Measurements from ENCODE around the gene SYTL3.
A peak's percentile ranks its signal among the peaks of the same experiment; 100 is the strongest.
"Not testable (repeated sequence)": the region's sequence is repeated elsewhere in the genome, so short reads cannot be mapped to it uniquely, and the experiment has no call there.

The SYTL3 gene

DNA sequence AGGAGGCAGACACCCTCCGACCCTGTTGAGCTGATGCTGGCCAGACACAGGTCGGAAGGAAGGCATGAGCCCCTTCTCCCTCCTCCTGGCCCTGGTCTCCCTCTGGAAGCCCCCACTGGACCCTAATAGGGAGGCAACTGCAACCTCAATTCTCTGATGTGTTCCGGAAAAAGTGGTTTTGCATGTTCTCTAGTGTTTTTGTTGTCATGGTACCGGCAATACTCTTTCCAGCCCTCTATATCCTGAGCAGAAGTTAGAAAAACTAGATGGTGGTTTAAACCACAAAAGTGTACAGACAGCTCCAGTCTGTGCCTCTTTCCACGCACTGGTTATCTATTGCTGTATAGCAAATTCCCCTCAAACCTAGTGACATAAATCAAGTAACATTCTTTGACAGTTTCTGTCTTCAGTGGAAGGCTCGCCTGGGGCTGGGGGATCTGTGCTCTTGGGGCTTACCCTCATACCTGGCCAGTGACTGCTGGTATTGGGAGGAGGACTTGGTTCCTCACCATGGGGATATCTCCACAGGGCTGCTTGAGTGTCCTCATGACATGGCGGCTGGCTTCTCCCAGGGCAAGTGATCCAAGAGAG, 37.0 kb downstream of the SYTL3 start:
- no peak for DNase-seq (ENCODE audit: low read depth in 4 of 4, low spot score in 1 of 4)

DNA sequence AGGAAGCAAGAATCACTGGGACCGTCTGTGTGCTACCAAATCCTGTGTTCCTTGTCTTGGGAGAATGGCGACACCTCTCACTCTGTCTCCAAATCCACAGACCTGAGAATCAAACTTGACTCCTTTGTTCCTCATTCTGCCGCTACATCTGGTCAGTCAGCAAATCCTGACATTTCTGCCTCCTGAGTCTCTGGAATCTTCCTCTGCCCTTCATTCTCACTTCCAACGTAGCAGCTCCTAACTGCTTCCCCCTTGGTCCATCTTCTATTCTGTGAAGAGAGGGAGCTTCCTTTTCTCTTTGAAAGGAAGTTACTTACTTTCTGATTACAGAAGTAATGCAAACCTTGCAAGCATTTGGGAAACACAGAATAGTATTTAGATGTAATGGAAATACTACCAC, 37.7 kb downstream of the SYTL3 start:
- no peak for DNase-seq (ENCODE audit: low read depth in 4 of 4, low spot score in 1 of 4)

DNA sequence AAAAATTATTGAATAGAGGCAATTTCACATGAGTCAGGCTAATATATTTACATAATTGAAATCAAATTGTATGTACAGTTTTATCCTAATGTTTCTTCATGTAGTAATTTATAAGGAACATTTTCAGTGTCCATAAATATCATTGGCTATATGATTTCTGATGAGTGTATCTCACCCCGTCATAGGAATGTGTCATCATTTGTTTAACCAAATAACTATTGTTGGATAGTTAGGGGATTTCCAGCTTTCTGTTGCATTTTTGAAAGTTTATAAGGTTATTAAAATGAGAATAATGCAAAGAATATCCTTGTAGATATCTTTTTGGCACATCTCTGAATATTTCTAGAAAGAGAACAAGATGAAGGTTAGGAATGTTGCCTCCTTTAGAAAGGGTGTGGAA, 39.0 kb downstream of the SYTL3 start:
- no peak for DNase-seq (ENCODE audit: low read depth in 4 of 4, low spot score in 1 of 4)

DNA sequence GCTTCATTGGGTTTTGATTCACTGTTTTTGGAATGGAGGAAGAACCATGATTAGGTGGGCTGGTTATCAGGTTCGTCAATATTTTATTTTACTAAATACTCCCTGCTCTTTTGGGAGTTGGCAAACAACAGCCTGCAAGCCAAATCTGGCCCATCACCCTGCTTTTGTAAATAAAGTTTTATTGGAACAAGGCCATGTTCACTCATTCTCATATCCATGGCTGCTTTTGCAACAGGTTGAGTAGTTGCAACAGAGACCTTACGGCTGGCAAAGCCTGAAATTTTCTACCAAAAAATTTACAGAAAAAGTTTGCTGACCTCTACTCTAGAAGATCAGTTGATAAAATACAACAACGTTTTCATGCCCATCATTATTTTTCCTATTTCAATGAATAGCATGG, 45.1 kb downstream of the SYTL3 start:
- no peak for DNase-seq (ENCODE audit: low read depth in 4 of 4, low spot score in 1 of 4)

DNA sequence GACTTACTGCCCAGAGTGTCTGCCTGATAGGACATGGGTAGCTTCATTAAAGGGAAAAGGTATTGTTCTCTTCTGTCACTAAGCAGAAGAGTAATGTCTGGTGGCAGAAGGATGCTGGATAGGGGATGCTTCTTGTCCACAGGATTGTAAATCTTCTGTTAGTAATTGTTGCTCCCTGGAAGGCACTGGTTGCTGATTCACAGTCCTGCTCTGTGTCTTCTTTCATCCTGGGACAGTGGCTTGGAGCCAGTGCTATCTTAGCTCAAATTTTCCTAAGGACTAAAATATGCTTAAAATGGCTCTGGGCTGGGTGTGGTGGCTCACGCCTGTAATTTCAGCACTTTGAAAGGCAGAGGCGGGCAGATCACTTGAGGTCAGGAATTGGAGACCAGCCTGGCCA, 48.0 kb downstream of the SYTL3 start:
- DNase-seq (ENCODE audit: low read depth in 4 of 4, low spot score in 1 of 4): no peak

DNA sequence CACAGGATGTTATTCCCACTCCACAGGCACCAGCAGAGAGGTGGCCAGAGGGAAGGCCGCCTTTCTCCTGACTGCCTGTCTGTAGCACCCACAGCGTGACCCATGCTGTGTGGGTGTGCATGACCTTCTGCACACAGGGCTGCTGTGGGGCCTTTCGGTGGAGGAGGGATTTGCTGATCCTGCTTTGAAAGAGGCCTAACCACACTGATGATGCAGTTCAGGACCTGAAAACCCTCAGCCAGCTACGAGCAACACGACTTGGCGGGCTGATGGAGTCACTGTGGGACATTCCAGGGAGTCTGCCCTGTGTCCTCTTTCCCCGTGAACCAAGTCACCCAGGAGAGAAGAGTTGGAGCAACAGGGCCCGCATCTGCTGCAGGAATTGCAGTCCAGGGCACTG, 49.1 kb downstream of the SYTL3 start:
- DNase-seq (ENCODE audit: low read depth in 4 of 4, low spot score in 1 of 4): no peak

DNA sequence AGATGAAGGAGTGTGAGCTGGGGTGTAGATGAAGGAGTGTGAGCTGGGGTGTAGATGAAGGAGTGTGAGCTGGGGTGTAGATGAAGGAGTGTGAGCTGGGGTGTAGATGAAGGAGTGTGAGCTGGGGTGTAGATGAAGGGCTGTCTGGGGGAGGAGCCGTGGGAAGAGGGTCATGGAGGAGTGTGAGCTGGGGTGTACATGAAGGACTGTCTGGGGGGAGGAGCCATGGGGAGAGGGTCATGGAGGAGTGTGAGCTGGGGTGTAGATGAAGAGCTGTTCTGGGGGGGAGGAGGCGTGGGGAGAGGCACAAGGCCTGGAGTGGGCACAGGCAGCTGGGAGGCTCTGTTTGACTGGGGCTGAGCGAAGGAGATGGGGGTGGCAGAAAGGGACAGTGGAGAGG, 51.4 kb downstream of the SYTL3 start:
- not testable (repeated sequence) for DNase-seq (ENCODE audit: low read depth in 4 of 4, low spot score in 1 of 4)

DNA sequence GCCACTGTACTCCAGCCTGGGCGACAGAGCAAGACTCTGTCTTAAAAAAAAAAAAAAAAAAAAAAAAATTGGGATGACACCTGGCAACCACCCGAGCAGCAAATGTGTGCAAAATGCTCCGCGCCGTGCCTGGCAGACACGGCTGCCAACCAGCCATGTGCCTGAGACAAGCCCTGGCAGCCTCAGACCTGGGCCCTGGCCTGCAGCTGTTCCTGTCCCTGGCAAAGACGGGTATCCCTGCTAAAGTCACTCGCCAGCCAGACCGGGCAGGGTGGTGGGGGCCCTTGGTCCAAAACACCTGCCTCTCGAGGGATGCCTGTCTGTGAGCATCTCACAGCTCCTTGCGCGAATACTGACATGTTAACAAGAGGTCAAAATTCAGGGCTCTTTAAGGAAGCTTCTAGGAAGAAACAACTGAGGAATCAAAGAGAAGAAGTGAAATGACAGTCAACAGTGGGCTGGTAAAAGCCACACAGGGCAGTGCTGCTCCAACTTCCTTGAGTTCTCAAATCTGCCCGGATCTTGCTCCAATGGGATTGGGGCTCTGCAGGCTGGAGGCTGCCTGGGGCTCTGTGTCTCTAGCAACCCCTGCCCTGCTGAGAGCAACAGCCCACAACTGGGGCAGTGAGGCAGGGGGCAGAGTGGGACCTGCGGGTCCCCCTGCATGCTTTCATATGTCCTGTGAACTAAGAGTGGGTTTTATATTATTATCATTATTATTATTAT, 53.4 kb downstream of the SYTL3 start:
- DNase-seq (ENCODE audit: low read depth in 4 of 4, low spot score in 1 of 4): no peak

DNA sequence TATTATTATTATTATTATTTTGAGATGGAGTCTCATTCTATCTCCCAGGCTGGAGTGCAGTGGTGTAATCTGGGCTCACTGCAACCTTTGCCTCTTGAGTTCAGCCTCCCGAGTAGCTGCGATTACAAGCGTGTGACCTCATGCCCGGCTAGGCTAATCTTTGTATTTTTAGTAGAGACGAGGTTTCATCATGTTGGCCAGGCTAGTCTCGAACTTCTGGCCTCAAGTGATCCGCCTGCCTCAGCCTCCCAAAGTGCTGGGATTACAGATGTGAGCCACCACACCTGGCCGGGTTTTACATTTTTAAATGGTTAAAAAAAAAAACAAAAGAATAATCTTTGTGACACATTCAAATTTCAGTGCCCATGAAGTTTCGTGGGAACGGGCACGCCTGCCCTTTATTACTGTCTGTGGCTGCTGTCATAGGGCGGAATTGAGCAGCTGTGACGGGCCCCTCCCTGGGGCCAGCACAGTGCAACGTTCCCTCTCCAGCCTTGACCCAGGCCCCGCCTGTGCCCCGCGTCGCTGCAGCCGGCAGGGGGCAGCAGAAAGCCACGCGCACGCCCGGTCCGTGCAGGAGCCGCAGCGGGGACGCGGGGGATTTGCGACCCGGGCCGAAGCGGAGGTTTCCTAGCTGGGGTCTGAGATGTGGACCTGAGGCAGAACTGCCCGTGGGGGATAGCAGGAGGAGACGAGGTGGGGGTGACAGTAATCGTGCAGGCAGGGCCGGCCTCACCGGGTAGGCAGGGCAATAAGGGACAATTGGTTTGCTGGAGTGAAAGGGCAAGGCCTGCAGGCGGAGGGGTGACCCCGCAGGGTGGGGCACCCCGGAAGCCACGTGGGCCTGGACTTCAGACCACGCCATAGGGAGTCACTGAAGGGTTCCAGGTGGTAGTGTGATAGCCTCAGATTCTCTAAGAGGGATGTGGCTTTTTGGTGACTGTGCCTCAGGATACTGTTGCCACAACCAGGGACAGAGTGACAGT, 54.3 kb downstream of the SYTL3 start:
- peak; percentile 52 to 77 (median 58) for DNase-seq (ENCODE audit: low read depth in 4 of 4, low spot score in 1 of 4)

DNA sequence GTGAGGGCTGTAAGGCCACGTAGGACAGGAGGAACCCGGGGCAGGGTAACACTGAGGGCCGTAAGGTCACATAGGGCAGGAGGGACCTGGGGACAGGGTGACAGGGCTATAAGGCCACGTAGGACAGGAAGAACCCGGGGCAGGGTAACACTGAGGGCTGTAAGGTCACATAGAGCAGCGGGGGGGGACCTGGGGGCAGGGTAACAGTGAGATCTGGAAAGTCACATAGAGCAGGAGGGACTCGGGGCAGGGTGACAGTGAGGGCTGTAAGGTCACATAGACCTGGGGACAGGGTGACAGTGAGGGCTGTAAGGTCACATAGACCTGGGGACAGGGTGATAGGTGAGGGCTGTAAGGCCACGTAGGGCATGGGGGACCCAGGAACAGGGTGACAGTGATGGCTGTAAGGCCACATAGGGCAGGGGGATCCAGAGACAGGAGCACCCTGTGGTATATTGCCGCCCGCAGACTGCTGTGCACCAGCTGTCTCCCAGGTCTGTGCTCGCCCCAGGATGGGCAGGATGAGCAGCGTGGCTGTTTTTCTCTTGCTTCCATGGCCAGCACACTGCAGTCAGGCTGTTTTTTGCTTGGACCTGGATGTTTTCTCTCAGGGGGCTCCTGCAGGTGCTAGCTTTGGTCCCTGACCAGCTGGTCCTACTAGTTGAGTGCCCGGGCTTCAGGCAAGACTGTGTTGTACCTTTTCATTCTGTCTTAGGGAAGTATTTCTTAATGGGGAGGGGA, 55.7 kb downstream of the SYTL3 start:
- DNase-seq (ENCODE audit: low read depth in 4 of 4, low spot score in 1 of 4): no peak

DNA sequence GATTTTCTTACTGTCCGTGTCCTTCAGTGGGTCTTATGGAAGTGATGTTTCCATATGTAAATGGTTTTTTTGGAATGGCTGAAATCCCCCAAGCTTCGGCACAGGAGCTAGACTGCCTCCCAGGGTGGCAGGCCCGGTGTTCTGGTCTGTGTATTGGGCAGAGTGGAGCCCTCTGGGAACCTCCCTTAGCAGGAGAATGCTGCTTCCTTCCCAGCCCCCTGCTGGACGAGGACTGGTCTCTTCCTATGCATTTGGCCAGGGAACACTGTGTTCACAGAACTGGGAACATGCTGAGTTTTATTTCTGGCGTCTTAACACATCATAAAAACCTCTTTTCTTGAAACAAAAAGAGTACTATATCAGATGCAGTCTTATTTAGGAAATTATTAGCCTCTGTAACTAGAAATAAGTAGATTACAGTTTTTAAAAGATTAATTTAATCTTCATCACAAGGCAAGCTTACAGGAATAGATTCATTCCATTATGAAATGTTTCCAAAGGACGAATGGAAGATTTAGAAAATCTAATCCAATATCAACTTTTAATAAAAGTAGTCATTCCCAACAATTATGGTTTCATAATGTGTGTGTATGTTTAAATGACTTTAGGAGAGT, 56.6 kb downstream of the SYTL3 start:
- DNase-seq (ENCODE audit: low read depth in 4 of 4, low spot score in 1 of 4): no peak

DNA sequence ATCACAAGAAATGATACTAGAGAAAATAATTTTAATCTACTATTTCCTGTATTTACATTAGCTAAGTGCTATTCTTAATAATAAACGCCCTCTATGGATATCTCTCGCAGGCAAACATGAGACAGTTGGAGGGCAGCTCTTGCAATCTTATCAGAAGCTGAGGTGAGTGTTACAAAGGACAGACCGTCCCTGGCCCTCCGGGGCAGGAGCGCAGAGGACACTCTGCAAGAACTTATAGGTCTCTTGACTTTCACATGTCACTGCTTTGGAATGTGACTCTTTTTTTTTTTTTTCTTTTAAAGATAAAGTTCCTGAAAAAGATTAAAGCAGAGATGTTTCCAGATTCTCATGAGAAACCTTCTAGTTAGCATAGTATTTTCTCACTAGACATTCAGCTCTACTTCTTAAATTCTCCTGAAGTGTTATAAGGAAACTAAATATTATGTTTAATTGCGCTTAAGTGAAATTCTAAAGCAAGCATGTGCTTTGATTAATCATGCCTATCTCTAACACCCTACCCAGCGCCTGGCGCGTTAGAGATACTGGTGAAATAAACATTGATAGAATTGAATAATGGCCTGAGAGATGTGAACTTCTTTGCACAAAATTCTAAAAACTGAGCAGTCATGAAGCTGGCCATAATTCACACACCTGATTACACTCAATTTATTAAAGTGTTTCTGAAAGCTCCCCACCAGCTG, 57.4 kb downstream of the SYTL3 start:
- no peak for DNase-seq (ENCODE audit: low read depth in 4 of 4, low spot score in 1 of 4)

DNA sequence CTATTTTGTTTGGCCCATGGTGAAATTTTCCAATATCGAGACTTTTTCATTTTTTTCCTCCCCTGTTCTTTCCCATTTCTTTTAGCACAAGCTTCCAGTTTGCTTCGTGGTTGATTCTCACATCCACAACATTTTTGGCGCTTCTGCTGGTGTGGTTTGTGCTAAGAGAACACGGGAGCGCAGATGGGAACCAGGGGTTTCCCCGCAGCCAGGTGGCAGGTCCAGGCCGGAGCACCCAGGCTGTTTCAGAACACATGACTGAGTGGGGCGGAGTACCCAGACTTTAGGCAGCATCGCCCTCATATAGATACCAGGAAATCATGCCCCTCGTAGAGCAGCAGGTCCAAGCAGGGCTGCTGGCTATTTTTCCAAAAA, 58.0 kb downstream of the SYTL3 start:
- DNase-seq (ENCODE audit: low read depth in 4 of 4, low spot score in 1 of 4): no peak

DNA sequence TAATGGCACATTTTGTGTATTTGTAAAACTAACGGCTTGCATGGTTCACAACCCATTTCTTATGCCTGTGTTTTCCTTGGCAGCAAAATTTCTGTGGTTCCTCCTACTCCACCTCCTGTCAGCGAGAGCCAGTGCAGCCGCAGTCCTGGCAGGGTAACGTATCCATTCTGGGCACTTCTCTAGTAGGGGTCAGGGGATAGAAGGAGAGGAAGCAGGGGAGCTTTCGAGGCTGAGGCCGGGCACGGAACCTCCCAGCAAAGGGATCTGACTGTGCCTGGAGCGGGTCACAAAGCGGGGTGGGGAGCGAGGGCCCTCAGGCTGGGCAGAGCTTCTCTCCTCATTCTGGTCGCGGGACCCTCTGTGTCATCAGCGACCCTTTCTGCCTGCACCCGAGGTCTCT, 58.4 kb downstream of the SYTL3 start:
- no peak for DNase-seq (ENCODE audit: low read depth in 4 of 4, low spot score in 1 of 4)

DNA sequence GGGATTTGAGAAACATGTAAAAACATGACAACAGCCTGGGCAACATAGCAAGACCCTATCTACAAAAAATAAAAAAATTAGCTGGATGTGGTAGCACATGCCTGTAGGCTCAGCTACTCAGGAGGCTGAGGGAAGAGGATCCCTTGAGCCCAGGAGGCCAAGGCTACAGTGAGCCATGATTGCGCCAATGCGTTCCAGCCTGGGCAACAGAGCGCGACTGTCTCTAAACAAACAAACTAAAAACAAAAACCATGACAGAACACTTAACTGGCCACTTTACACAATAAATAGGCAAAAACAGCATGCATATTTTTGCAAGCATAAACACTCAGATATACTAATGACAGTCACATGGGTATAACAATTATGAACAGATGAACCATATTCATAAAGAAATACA, 60.0 kb downstream of the SYTL3 start:
- DNase-seq (ENCODE audit: low read depth in 4 of 4, low spot score in 1 of 4): no peak

DNA sequence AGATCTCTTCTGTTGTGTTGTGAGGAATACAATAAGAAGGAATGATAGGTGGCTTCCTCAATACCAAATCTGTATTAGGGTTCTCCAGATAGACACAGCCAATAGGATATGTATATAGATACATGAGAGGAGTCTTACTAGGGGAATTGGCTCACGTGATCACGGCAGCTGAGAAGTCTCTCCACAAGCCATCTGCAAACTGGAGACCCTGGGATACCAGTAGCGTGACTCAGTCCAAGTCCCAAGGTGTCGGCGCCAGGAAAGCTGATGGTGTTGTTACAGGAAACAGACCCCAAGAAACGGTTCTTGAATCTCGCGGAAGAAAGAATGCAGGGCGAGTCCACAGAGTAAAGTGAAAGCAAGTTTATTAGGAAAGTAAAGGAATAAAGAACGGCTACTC, 61.4 kb downstream of the SYTL3 start:
- no peak for DNase-seq (ENCODE audit: low read depth in 4 of 4, low spot score in 1 of 4)

DNA sequence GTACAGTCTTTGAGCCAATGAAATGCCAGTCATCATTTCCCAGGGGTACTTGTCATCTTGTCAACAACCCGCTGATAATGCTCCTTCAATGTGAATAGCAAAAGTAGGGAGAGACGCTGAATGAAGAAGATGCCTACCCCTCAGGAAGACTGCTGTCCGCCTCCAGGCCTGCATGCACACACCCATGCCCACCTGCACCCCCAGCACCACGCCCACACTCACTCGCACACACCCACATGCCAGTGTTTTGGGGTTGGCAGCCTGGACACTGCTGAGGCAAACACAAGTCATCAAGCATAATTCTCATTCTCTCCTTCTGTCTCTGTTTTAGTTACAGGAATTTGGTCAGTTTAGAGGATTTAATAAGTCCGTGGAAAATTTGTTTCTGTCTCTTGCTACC, 63.6 kb downstream of the SYTL3 start:
- DNase-seq (ENCODE audit: low read depth in 4 of 4, low spot score in 1 of 4): no peak

DNA sequence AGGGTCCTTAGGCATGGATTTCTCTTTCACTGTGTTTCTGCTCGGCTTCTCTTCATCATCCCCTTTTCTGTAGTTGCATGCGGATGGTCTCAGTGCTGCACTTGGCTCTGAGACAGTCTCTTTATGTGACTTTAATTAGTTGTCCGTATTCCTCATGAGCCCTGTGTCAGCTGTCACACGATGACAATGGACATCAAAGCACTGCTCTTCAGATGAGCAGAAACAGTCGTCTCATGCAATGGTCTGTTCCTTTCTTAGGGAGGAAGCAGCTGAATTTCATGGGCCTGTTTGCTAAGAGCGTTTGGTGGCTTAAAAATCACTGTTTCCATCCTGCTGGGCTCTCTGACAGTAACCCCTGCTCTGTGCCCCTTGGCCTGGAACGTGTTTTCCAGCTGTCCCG, 64.9 kb downstream of the SYTL3 start:
- DNase-seq (ENCODE audit: low read depth in 4 of 4, low spot score in 1 of 4): no peak

DNA sequence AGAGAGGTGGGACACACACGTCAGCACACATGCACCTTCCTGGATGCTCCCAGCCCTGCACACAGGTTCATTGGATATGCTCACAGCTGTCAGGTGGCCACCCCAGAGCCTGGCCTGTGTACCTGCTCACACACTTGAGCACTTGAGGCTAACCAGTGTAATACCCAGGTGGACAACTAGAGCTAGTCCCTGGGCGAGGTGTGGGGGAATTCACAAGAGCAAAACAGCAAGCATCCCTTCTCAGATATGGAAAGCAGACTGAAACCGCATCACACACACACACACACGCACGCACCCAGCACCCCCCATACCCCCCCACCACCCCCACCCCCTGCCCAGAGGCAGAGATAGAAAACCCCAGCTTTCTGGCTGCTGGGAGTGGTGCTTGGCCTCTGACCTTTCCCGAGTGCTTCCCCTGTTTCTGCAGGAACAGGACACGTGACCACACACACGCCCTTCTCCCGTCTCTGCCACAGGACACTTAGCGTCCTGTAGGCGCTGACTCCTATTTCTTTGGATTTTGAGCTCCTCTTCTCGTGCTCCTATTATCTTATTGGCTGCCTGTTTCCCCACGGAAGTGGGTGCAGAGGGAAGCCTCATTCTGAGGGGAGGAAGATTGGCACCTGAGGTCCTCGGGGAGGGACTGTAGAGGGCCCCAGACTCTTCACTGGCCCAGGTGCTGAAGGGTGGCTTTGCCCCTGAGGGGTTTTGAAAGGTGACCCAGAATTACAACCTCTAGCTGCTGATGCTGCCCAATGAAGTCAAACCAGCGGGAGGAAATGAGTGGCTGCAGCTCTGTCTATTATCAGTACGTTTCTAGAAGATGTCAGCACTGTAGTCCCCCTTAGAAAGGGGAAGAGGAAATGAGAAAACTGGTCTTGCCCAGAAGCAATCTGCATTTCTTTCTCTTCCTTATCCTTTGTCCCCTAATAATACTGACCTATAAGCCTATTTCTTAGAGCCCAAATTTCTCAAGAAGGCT, 65.8 kb downstream of the SYTL3 start:
- DNase-seq (ENCODE audit: low read depth in 4 of 4, low spot score in 1 of 4): no peak

Measured in stimulated activated CD4-positive, alpha-beta T cell treated with anti-CD3 and anti-CD28 coated beads, Interleukin-1b, Interleukin-23, amount 100 ng/mL, for 24 hours (primary cell).